GM13976 (cell line): ENCODE results near the gene ZPR1.
"Not testable (repeated sequence)": the region's sequence is repeated elsewhere in the genome, so short reads cannot be mapped to it uniquely, and the experiment has no call there.

Experiments used
- DNase-seq: peaks from one replicate; pipeline ENCODE4 v3.0.0; 2012; ENCODE audit warnings: low spot score
- in situ Hi-C: fragments of 300-500 bp; cut with MboI; formaldehyde crosslinking; loops from one replicate; pipeline ENCODE4 v1.12.0; 2022; ENCODE audit warnings: low sequenced_read_pairs, mixed read lengths, inconsistent platforms; ENCODE audit not compliant: unreplicated experiment
- TF ChIP-seq, protein P1 (sequence below): IDR thresholded peaks from 2 replicates; pipeline ENCODE4 v1.5.1; 2012; ENCODE audit warnings: borderline replicate concordance, mild to moderate bottlenecking; ENCODE audit not compliant: insufficient read depth; ENCODE audit errors: extremely low read depth, missing control alignments, control extremely low read depth

Gene ZPR1

DNA sequence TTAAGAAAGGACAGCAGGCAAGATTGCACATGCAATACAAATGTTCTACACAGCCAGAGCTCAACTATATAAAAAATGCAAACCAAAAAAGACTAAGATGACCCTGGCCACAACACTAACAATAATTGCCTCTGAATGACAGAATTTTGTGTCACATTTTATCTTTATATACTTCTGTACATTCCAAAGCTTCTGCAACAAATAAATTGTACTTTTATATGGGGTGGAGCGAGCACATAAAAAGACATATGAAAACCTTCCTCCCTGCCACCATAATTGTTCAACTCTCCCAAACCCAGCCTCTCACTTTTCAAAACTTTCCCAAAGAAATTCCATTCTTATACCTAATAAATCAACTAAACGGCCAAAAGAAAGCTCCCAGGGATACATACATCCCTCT is 25.7 kb downstream of the ZPR1 start:
- TF ChIP-seq, protein P1, sequence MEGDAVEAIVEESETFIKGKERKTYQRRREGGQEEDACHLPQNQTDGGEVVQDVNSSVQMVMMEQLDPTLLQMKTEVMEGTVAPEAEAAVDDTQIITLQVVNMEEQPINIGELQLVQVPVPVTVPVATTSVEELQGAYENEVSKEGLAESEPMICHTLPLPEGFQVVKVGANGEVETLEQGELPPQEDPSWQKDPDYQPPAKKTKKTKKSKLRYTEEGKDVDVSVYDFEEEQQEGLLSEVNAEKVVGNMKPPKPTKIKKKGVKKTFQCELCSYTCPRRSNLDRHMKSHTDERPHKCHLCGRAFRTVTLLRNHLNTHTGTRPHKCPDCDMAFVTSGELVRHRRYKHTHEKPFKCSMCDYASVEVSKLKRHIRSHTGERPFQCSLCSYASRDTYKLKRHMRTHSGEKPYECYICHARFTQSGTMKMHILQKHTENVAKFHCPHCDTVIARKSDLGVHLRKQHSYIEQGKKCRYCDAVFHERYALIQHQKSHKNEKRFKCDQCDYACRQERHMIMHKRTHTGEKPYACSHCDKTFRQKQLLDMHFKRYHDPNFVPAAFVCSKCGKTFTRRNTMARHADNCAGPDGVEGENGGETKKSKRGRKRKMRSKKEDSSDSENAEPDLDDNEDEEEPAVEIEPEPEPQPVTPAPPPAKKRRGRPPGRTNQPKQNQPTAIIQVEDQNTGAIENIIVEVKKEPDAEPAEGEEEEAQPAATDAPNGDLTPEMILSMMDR, result no peak
- in situ Hi-C loops, result no loop called here
- no peak for DNase-seq

DNA sequence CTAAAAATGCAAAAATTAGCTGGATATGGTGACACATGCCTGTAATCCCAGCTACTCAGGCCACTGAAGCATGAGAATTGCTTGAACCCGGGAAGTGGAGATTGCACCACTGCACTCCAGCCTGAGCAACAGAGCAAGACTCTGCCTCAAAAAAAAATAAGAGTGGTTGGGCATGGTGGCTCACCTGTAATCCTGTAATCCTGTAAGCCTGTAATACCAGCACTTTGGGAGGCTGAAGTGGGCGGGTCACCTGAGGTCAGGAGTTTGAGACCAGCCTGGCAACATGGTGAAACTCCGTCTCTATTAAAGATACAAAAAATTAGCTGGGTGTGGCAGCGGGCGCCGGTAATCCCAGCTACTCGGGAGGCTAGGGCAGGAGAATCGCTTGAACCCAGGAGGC is 31.8 kb downstream of the ZPR1 start:
- DNase-seq, in situ Hi-C loops: not testable (repeated sequence)

DNA sequence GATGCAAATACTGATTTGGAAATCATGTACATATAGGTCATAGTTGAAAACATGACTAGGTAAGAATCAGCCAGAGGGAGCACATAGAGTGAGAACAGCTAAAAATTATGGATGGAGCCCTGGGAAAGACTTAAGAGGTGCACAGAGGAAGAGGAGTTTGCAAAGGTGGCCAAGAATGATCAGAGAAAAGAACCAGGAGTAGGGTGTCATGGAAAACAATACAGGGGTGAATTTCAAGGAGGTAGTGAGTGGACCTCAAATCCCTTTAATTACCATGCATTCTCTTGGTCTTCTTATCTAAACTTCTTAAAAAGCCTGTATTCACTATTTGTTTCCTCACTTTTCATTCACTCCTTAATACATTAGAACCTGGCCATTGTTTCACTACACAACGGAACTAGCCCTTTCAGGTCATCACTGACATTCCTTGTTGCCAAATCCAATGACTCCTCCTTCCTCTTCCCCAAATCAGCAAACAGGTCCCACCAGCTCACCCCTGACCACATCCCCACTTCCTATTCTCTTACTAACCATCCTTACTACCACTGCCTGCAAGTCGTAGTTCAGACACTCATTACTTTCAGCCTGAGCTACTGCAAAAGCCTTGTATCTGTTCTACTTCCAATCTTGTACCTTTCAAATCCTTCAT is 37.6 kb downstream of the ZPR1 start:
- in situ Hi-C loops, result no loop called here
- TF ChIP-seq, protein P1, result no peak
- DNase-seq, result no peak

DNA sequence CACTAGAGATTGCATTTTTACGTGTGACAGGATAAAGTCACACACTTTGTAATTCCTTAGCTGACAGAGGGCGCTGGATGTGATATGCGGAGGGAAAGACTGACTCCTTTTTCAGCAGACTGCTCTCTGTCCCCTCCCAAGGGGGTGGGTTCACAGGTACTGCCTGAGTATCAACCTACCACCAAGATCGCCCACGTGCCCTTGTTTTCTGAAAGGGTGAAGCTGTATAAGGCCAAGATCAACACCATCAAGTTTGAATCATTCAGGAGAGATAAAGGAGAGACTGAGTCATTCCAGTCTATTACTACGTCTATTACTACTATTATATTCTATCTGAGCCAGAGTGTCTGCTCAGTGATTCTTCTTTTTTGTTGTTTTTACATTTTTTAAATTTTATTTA is 45.7 kb downstream of the ZPR1 start:
- in situ Hi-C loops, result no loop called here
- TF ChIP-seq, protein P1, result no peak
- no peak for DNase-seq

DNA sequence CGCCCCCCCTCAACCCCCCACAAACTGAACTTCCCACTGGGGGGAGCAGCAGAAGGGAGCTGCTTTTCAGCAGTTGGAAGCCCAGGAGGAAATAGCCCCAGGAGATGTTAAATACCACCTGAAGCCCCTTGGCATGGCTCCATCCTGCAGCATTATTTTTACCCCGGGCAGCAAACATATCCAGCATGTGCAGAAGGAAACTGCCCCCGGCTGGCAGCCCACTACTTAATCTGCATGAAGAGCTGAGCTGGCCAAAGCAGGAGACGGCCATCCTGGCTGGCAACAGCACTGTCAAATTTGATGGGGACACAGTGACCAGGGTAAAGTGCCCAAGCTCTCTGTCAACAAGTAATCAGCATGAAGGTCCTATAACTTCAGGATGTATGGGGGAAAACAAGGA is 47.1 kb downstream of the ZPR1 start:
- TF ChIP-seq, protein P1, result no peak
- in situ Hi-C loops, result no loop called here
- DNase-seq, result no peak

DNA sequence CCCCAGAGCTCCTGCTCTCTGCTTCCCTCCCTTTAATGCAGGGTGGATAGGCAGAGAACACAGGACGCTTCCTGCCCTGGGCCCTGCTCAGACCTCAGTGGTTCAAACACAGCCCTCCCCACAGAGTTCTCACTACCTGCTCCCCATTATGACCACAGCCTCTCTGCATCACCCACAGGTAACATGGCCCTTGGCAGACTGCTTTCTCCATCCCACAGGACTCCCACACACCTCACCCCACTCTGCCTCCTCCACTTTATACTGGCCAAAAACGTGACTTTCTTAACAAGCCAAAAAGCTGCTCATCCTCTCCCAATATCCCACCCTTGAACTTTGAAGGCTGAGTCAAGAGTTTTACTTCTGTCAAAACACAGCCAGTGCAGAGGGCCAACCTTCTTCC is 48.8 kb downstream of the ZPR1 start:
- in situ Hi-C loops, result no loop called here
- TF ChIP-seq, protein P1, result no peak
- no peak for DNase-seq

DNA sequence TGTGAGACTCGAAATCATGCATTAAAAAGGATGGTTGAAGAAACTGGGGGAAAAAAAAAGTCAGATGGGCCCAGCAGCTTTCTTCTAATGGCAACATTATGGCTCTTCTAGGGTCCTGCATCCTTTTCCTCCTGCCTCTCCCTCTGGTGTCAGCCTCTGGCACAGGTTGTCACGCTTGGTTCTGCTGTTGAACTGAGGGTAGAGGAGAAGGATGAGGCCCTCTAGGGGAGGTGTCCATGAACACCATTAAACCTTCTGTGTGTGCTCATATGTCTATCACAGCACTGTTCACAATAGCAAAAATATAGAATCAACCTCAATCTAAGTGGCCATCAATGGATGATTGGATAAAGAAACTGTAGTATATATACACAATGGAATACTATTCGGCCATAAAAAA is 51.1 kb downstream of the ZPR1 start:
- in situ Hi-C loops, result no loop called here
- TF ChIP-seq, protein P1, result no peak
- no peak for DNase-seq
